ENCODE results near the gene ADAMTS20.

Gene ADAMTS20

GRCh38 chr12:43378448-43378847, 173.6 kb downstream of the ADAMTS20 start:
- Histone ChIP-seq H3K9me2 (replicated peaks; ENCODE audit: insufficient read depth, low read length) (no peaks in the 10 kb centered on the region), H3K9ac (ENCODE audit: low read length) (no peak overlapping the region), H3K9me3 (replicated peaks; ENCODE audit: insufficient read depth, low read length) (no peaks in the 10 kb centered on the region), H3K79me2 (ENCODE audit: low read length) (no peaks in the 10 kb centered on the region), H3K27me3 (replicated peaks; ENCODE audit: insufficient read depth, low read length) (no peaks in the 10 kb centered on the region), H3K27ac (ENCODE audit: low read length) (no peak overlapping the region), H4K20me1 (ENCODE audit: insufficient read depth, low read length) (no peaks in the 10 kb centered on the region), H3K4me1 (ENCODE audit: low read length) (no peaks in the 10 kb centered on the region), H3K4me3 (ENCODE audit: low read length) (no peak overlapping the region), H3K36me3 (replicated peaks; ENCODE audit: insufficient read depth, low read length) (no peaks in the 10 kb centered on the region), H2AFZ (ENCODE audit: low read length) (no peak overlapping the region), H3F3A (ENCODE audit: insufficient read depth, low read length) (no peaks in the 10 kb centered on the region), H3K4me2 (ENCODE audit: low read depth, low read length) (no peak overlapping the region)
- no peak for TF ChIP-seq EZH2phosphoT487 (IDR thresholded peaks at IDR 0.05; ENCODE audit: low read length)
- TF ChIP-seq, protein P1, sequence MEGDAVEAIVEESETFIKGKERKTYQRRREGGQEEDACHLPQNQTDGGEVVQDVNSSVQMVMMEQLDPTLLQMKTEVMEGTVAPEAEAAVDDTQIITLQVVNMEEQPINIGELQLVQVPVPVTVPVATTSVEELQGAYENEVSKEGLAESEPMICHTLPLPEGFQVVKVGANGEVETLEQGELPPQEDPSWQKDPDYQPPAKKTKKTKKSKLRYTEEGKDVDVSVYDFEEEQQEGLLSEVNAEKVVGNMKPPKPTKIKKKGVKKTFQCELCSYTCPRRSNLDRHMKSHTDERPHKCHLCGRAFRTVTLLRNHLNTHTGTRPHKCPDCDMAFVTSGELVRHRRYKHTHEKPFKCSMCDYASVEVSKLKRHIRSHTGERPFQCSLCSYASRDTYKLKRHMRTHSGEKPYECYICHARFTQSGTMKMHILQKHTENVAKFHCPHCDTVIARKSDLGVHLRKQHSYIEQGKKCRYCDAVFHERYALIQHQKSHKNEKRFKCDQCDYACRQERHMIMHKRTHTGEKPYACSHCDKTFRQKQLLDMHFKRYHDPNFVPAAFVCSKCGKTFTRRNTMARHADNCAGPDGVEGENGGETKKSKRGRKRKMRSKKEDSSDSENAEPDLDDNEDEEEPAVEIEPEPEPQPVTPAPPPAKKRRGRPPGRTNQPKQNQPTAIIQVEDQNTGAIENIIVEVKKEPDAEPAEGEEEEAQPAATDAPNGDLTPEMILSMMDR (IDR thresholded peaks at IDR 0.05; ENCODE audit: low read length), result no peak
- no peak for TF ChIP-seq EZH2 (optimal IDR thresholded peaks at IDR 0.05; ENCODE audit: low read depth, low read length)
- DNase-seq, result no peak

GRCh38 chr12:43370263-43370662, 181.7 kb downstream of the ADAMTS20 start:
- Histone ChIP-seq H3K79me2 (ENCODE audit: low read length) (no peaks in the 10 kb centered on the region), H3K27me3 (replicated peaks; ENCODE audit: insufficient read depth, low read length) (no peaks in the 10 kb centered on the region), H3K36me3 (replicated peaks; ENCODE audit: insufficient read depth, low read length) (no peaks in the 10 kb centered on the region), H3K4me2 (ENCODE audit: low read depth, low read length) (no peak overlapping the region), H3K9me2 (replicated peaks; ENCODE audit: insufficient read depth, low read length) (no peaks in the 10 kb centered on the region), H3K27ac (ENCODE audit: low read length) (no peak overlapping the region), H3F3A (ENCODE audit: insufficient read depth, low read length) (no peaks in the 10 kb centered on the region), H3K9me3 (replicated peaks; ENCODE audit: insufficient read depth, low read length) (no peaks in the 10 kb centered on the region), H3K4me3 (ENCODE audit: low read length) (no peak overlapping the region), H2AFZ (ENCODE audit: low read length) (no peak overlapping the region), H3K9ac (ENCODE audit: low read length) (no peak overlapping the region), H3K4me1 (ENCODE audit: low read length) (no peaks in the 10 kb centered on the region), H4K20me1 (ENCODE audit: insufficient read depth, low read length) (no peaks in the 10 kb centered on the region)
- TF ChIP-seq EZH2phosphoT487 (IDR thresholded peaks at IDR 0.05; ENCODE audit: low read length), result no peak
- TF ChIP-seq, protein P1 (IDR thresholded peaks at IDR 0.05; ENCODE audit: low read length), result no peak
- no peak for TF ChIP-seq EZH2 (optimal IDR thresholded peaks at IDR 0.05; ENCODE audit: low read depth, low read length)
- no peak for DNase-seq

DNA sequence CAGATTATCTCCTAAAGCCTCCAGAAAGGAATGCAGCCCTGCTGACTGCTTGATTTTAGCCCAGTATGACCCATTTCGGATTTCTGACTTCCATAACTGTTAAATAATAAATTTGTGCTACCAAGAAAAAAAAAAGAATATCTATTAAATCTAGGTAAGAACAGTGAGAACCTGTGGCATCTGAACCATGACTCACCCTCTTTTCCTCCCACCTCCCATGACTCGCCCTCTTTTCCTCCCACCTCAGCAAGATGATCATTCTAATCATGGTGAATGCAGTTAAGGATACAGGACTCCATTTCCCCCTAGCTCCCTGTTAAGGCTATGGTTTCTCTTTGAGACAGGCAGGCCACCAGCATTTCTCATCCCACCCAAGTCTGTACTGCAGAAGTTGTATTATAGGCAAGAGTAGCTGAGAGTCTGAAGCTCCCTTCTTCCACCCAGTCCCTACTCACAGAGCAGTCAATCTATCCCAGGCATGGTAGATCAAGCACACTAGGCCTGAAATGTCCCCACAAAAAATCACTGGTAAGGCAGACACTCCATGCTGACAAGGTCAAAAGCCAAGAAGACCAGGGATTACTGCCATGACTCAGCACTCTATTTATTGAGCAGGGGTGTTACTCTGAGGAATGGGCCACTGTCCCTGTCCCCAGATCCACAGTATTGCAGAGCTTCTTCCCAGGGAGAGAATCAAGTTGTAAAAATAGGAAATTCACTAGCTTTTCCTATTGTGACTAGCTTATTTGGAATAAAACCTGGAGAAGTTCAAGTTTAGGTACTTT, 188.9 kb downstream of the ADAMTS20 start:
- Histone ChIP-seq H3K27ac (ENCODE audit: low read length) (no peak overlapping the region), H3K9me3 (replicated peaks; ENCODE audit: insufficient read depth, low read length) (no peaks in the 10 kb centered on the region), H3K79me2 (ENCODE audit: low read length) (no peaks in the 10 kb centered on the region), H3K4me1 (ENCODE audit: low read length) (no peaks in the 10 kb centered on the region), H3K9me2 (replicated peaks; ENCODE audit: insufficient read depth, low read length) (no peaks in the 10 kb centered on the region), H4K20me1 (ENCODE audit: insufficient read depth, low read length) (no peaks in the 10 kb centered on the region), H3K27me3 (replicated peaks; ENCODE audit: insufficient read depth, low read length) (no peaks in the 10 kb centered on the region), H3K36me3 (replicated peaks; ENCODE audit: insufficient read depth, low read length) (no peaks in the 10 kb centered on the region), H3K4me2 (ENCODE audit: low read depth, low read length) (no peak overlapping the region), H3K9ac (ENCODE audit: low read length) (no peak overlapping the region), H3K4me3 (ENCODE audit: low read length) (no peak overlapping the region), H3F3A (ENCODE audit: insufficient read depth, low read length) (no peaks in the 10 kb centered on the region), H2AFZ (ENCODE audit: low read length) (no peak overlapping the region)
- no peak for DNase-seq
- TF ChIP-seq EZH2phosphoT487 (IDR thresholded peaks at IDR 0.05; ENCODE audit: low read length) (no peak), EZH2 (optimal IDR thresholded peaks at IDR 0.05; ENCODE audit: low read depth, low read length) (no peak)
- TF ChIP-seq, protein P1 (IDR thresholded peaks at IDR 0.05; ENCODE audit: low read length), result no peak

All from MM.1S (cell line).